ENCODE results near the gene MDFIC2.

DNA sequence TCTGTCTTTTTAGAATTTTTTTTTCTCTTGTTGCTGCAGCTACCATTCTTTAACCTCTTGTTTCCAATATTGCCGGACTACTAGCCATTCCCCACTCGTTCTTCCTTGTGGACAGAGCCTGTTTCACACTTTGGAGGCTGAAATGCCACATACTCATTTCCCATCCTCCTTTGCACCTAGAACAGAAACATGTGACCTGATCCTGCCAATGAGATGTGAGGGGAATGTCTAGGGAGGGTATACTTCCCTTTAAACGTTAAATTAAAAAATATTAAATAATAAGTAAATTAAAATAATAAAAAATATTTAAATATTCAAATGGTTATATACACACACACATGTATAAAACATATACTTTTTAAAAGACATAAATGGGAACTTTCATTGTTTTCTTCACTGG, 20.6 kb upstream of the MDFIC2 start:
- TF ChIP-seq, protein P1, sequence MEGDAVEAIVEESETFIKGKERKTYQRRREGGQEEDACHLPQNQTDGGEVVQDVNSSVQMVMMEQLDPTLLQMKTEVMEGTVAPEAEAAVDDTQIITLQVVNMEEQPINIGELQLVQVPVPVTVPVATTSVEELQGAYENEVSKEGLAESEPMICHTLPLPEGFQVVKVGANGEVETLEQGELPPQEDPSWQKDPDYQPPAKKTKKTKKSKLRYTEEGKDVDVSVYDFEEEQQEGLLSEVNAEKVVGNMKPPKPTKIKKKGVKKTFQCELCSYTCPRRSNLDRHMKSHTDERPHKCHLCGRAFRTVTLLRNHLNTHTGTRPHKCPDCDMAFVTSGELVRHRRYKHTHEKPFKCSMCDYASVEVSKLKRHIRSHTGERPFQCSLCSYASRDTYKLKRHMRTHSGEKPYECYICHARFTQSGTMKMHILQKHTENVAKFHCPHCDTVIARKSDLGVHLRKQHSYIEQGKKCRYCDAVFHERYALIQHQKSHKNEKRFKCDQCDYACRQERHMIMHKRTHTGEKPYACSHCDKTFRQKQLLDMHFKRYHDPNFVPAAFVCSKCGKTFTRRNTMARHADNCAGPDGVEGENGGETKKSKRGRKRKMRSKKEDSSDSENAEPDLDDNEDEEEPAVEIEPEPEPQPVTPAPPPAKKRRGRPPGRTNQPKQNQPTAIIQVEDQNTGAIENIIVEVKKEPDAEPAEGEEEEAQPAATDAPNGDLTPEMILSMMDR (IDR thresholded peaks at IDR 0.05): no peak
- no peak for TF ChIP-seq POLR2A (IDR thresholded peaks at IDR 0.05)
- TF ChIP-seq POLR2AphosphoS5 (IDR thresholded peaks at IDR 0.05): no peak

Measured in suprapubic skin (tissue), 4 donors.